Liver (tissue), 3 donors: ENCODE results near the gene ZNF618.

Source experiments
- ATF3 ChIP-seq: IDR thresholded peaks from 2 replicates; pipeline ENCODE4 v1.6.1; 2016; ENCODE audit warnings: antibody characterized with exemption
- CTCF ChIP-seq: fragments of 150-350 bp; IDR thresholded peaks from 2 replicates; pipeline ENCODE4 v1.5.1; 2017; ENCODE audit warnings: improper control_type of control experiment, low read depth, low read length; ENCODE audit not compliant: missing input control
- EGR1 ChIP-seq, 2 donors: IDR thresholded peaks; 2 replicates each; pipeline ENCODE4 v1.6.1; 2016 to 2018; ENCODE audit warnings: antibody characterized with exemption in 2 of 2, low read depth in 2 of 2
- JUND ChIP-seq, 2 donors: IDR thresholded peaks; 2 replicates each; pipeline ENCODE4 v1.6.1; 2016; ENCODE audit warnings: antibody characterized with exemption in 2 of 2
- MAX ChIP-seq: IDR thresholded peaks from 2 replicates; pipeline ENCODE4 v1.6.1; 2016; ENCODE audit warnings: antibody characterized with exemption
- REST ChIP-seq: IDR thresholded peaks from 2 replicates; pipeline ENCODE4 v1.6.1; 2016; ENCODE audit warnings: antibody characterized with exemption, mild to moderate bottlenecking
- SP1 ChIP-seq: IDR thresholded peaks from 2 replicates; pipeline ENCODE4 v1.6.1; 2018; ENCODE audit warnings: antibody characterized with exemption, mild to moderate bottlenecking
- TAF1 ChIP-seq: conservative IDR thresholded peaks from 2 replicates; pipeline ENCODE4 v1.6.1; 2016; ENCODE audit warnings: antibody characterized with exemption, mild to moderate bottlenecking
- donor health status: healthy.
- donor health status: healthy.

- no peak for TF ChIP-seq CTCF
- TF ChIP-seq TAF1 = no peak
- no peak for TF ChIP-seq REST
- no peak for TF ChIP-seq ATF3
- TF ChIP-seq JUND (IDR thresholded peaks at IDR 0.05) = no peak
- no peak for TF ChIP-seq MAX
- no peak for TF ChIP-seq EGR1 (IDR thresholded peaks at IDR 0.05; ENCODE audit: low read depth in 2 of 2)
- TF ChIP-seq SP1 = no peak
These were observed 50.1 kb downstream of the ZNF618 start for GRCh38 chr9:113926211-113926610.
